ENCODE measurements around the gene PCBP2. TPM values are rescaled to one million over a fixed set of nuclear protein-coding genes. Genes with fewer than 3 reads are reported as not detected.

Gene PCBP2
- total and polyA plus RNA-seq, 2 experiments from 2014 or later = 100 to 143 TPM

DNA sequence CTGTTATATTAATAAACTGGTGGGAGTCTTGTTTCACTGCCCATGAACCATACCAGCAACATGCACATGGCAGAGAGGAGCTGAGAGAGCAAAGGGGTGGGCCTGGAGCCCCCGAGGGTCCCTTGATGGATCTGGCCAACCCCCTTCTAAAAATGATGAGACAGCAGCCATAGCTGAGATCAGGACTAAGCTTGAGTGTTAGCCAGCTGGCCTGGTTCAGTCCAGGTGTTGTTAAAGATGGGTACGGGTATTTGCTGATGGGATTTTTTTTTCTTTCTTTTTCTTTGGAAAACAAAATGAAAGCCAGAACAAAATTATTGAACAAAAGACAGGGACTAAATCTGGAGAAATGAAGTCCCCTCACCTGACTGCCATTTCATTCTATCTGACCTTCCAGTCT, 16.0 kb downstream of the PCBP2 start:
- peaks cover 91% of the 10 kb centered on the region for H3K36me3 ChIP-seq (ENCODE audit: low read depth)

GRCh38 chr12:53468282-53468681, 16.4 kb downstream of the PCBP2 start:
- H3K27me3 ChIP-seq (replicated peaks; ENCODE audit: insufficient read depth) = no peaks in the 10 kb centered on the region
- H3F3A ChIP-seq (ENCODE audit: insufficient read depth) = peaks cover 74% of the 10 kb centered on the region
- in situ Hi-C loops (cut with MboI) = no loop called here
- no peak overlapping the region for H3K9ac ChIP-seq
- no peaks in the 10 kb centered on the region for H3K9me3 ChIP-seq (ENCODE audit: low read depth)
- H3K4me2 ChIP-seq (ENCODE audit: unreplicated experiment) = no peak overlapping the region
- H2AFZ ChIP-seq = no peak overlapping the region
- no peaks in the 10 kb centered on the region for H3K4me1 ChIP-seq (ENCODE audit: insufficient read depth)
- H3K4me3 ChIP-seq = no peak overlapping the region
- H3K36me3 ChIP-seq (ENCODE audit: low read depth) = peaks cover 91% of the 10 kb centered on the region
- no peaks in the 10 kb centered on the region for H3K9me2 ChIP-seq (ENCODE audit: insufficient read depth)
- 86 to 100% methylated on average over 1 of the region's 1 CpG for WGBS, 2 experiments (ENCODE audit: low coverage in 1 of 2, low lambda C conversion rate in 2 of 2, missing lambda C conversion rate in 2 of 2)
- H3K79me2 ChIP-seq (ENCODE audit: insufficient read depth) = peaks cover 98% of the 10 kb centered on the region
- TF ChIP-seq EZH2 (IDR thresholded peaks at IDR 0.05; ENCODE audit: insufficient read depth, poor library complexity, severe bottlenecking) (no peak), EZH2phosphoT487 (IDR thresholded peaks at IDR 0.05; ENCODE audit: insufficient read depth, low read depth) (no peak)
- H3K27ac ChIP-seq = no peak overlapping the region; the same call in 1 of the 2 replicates
- DNase-seq = no peak
- H4K20me1 ChIP-seq (ENCODE audit: insufficient read depth) = no peaks in the 10 kb centered on the region

More for the DNA sequence above, 16.0 kb downstream of the PCBP2 start:
- Histone ChIP-seq H3K9me3 (ENCODE audit: low read depth) (no peaks in the 10 kb centered on the region), H3K27ac (no peak overlapping the region; the same call in 1 of the 2 replicates), H3K4me1 (ENCODE audit: insufficient read depth) (no peaks in the 10 kb centered on the region), H3K4me3 (no peak overlapping the region), H3K79me2 (ENCODE audit: insufficient read depth) (peaks cover 98% of the 10 kb centered on the region), H2AFZ (no peak overlapping the region), H3F3A (ENCODE audit: insufficient read depth) (peaks cover 77% of the 10 kb centered on the region), H3K4me2 (ENCODE audit: unreplicated experiment) (no peak overlapping the region), H3K9me2 (ENCODE audit: insufficient read depth) (no peaks in the 10 kb centered on the region), H3K27me3 (replicated peaks; ENCODE audit: insufficient read depth) (no peaks in the 10 kb centered on the region), H3K9ac (no peak overlapping the region), H4K20me1 (ENCODE audit: insufficient read depth) (no peaks in the 10 kb centered on the region)
- TF ChIP-seq EZH2phosphoT487 (IDR thresholded peaks at IDR 0.05; ENCODE audit: insufficient read depth, low read depth) (no peak), EZH2 (IDR thresholded peaks at IDR 0.05; ENCODE audit: insufficient read depth, poor library complexity, severe bottlenecking) (no peak)
- in situ Hi-C loops (cut with MboI) = no loop called here
- WGBS, 2 experiments (ENCODE audit: low coverage in 1 of 2, low lambda C conversion rate in 2 of 2, missing lambda C conversion rate in 2 of 2) = 93 to 96% methylated on average over 2 of the region's 2 CpGs
- no peak for DNase-seq

DNA sequence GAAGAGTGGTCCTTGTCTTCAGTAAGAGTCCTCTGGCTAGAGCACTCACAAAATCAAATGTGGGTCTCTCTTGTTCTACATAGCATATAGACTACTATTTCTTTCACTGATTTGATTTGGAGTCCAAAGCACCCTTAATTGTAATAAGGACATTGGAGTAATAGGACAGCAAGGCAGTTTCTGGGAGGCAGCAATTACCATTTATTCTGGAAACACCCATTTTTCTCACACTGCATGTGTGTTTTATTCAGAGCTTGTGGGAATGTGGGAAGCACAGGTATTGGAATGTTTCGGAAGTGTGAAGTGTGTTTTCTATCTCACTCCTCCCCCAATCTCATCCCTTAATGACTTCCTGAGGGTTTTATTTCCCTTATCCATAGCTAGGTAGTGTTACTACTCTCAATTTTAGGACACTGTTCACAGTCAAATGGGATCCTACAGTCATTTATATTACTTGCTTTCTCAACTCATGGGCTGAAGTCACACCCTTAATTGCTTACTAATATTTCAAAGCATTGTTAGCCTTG, 20.2 kb downstream of the PCBP2 start:
- H3K27ac ChIP-seq = peak overlapping the region; percentile 1; the same call in 1 of the 2 replicates
- H3K36me3 ChIP-seq (ENCODE audit: low read depth) = peaks cover 95% of the 10 kb centered on the region
- H4K20me1 ChIP-seq (ENCODE audit: insufficient read depth) = no peaks in the 10 kb centered on the region

GRCh38 chr12:53474077-53474476, 22.2 kb downstream of the PCBP2 start:
- H3K27me3 ChIP-seq (replicated peaks; ENCODE audit: insufficient read depth) = no peaks in the 10 kb centered on the region
- no peaks in the 10 kb centered on the region for H3K9me2 ChIP-seq (ENCODE audit: insufficient read depth)
- H3K4me3 ChIP-seq = no peak overlapping the region
- no peaks in the 10 kb centered on the region; the same call in 1 of the 2 replicates for H4K20me1 ChIP-seq (ENCODE audit: insufficient read depth)
- no peak for DNase-seq
- H3K27ac ChIP-seq = peak overlapping the region; percentile 36
- H2AFZ ChIP-seq = no peak overlapping the region
- H3K4me1 ChIP-seq (ENCODE audit: insufficient read depth) = peaks cover 16% of the 10 kb centered on the region
- peak overlapping the region; percentile 31; the same call in 1 of the 2 replicates for H3K9ac ChIP-seq
- peaks cover 91% of the 10 kb centered on the region for H3K79me2 ChIP-seq (ENCODE audit: insufficient read depth)
- in situ Hi-C loops (cut with MboI) = no loop called here
- no peak for TF ChIP-seq EZH2phosphoT487 (IDR thresholded peaks at IDR 0.05; ENCODE audit: insufficient read depth, low read depth)
- TF ChIP-seq EZH2 (IDR thresholded peaks at IDR 0.05; ENCODE audit: insufficient read depth, poor library complexity, severe bottlenecking) = no peak
- peaks cover 93% of the 10 kb centered on the region for H3K36me3 ChIP-seq (ENCODE audit: low read depth)
- H3K9me3 ChIP-seq (ENCODE audit: low read depth) = no peaks in the 10 kb centered on the region
- H3F3A ChIP-seq (ENCODE audit: insufficient read depth) = peaks cover 94% of the 10 kb centered on the region
- 77 to 82% methylated on average over 2 of the region's 2 CpGs for WGBS, 2 experiments (ENCODE audit: low coverage in 1 of 2, low lambda C conversion rate in 2 of 2, missing lambda C conversion rate in 2 of 2)
- no peak overlapping the region for H3K4me2 ChIP-seq (ENCODE audit: unreplicated experiment)

More for the DNA sequence above, 20.2 kb downstream of the PCBP2 start:
- Histone ChIP-seq H3K79me2 (ENCODE audit: insufficient read depth) (peaks cover 98% of the 10 kb centered on the region), H3K4me3 (no peak overlapping the region), H2AFZ (no peak overlapping the region), H3K9ac (no peak overlapping the region), H3K4me1 (ENCODE audit: insufficient read depth) (no peaks in the 10 kb centered on the region), H3K9me2 (ENCODE audit: insufficient read depth) (no peaks in the 10 kb centered on the region), H3F3A (ENCODE audit: insufficient read depth) (peaks cover 94% of the 10 kb centered on the region), H3K4me2 (ENCODE audit: unreplicated experiment) (no peak overlapping the region), H3K27me3 (replicated peaks; ENCODE audit: insufficient read depth) (no peaks in the 10 kb centered on the region), H3K9me3 (ENCODE audit: low read depth) (no peaks in the 10 kb centered on the region)
- 96 to 100% methylated on average over 1 of the region's 1 CpG for WGBS, 2 experiments (ENCODE audit: low coverage in 1 of 2, low lambda C conversion rate in 2 of 2, missing lambda C conversion rate in 2 of 2)
- DNase-seq = no peak
- in situ Hi-C loops (cut with MboI) = no loop called here
- no peak for TF ChIP-seq EZH2phosphoT487 (IDR thresholded peaks at IDR 0.05; ENCODE audit: insufficient read depth, low read depth)
- no peak for TF ChIP-seq EZH2 (IDR thresholded peaks at IDR 0.05; ENCODE audit: insufficient read depth, poor library complexity, severe bottlenecking)

Measured in GM23248 (cell line).